ENCODE data around the gene RUVBL1.

Gene RUVBL1

DNA sequence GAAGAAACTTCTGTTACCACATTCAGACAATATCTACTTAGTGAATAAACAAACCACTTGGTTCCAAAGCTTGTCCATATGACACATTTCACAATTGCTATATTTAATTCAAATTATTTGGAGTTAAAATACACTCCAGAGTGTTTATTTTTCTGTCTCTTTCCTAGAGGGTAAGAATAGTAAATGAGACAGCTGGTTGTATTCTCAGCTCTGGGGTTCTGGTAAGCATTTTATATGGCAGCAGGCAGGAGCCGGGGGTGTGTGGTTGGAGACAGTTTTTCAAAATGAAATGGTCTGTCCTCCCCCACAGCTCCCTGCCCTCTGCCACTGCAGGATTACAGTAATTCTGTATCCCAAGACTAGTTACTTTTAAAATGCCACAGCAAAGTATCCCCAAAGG is 82.3 kb downstream of the RUVBL1 start:
- no peak for DNase-seq (ENCODE audit: low read depth)
- TF ChIP-seq, protein P1, sequence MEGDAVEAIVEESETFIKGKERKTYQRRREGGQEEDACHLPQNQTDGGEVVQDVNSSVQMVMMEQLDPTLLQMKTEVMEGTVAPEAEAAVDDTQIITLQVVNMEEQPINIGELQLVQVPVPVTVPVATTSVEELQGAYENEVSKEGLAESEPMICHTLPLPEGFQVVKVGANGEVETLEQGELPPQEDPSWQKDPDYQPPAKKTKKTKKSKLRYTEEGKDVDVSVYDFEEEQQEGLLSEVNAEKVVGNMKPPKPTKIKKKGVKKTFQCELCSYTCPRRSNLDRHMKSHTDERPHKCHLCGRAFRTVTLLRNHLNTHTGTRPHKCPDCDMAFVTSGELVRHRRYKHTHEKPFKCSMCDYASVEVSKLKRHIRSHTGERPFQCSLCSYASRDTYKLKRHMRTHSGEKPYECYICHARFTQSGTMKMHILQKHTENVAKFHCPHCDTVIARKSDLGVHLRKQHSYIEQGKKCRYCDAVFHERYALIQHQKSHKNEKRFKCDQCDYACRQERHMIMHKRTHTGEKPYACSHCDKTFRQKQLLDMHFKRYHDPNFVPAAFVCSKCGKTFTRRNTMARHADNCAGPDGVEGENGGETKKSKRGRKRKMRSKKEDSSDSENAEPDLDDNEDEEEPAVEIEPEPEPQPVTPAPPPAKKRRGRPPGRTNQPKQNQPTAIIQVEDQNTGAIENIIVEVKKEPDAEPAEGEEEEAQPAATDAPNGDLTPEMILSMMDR (IDR thresholded peaks at IDR 0.05; ENCODE audit: low read length, missing control alignments) = no peak
- no peak overlapping the region for H3K4me3 ChIP-seq (replicated peaks; ENCODE audit: low read depth, low read length)

- DNase-seq (ENCODE audit: low read depth) = no peak
- TF ChIP-seq, protein P1 (IDR thresholded peaks at IDR 0.05; ENCODE audit: low read length, missing control alignments) = no peak
- H3K4me3 ChIP-seq (replicated peaks; ENCODE audit: low read depth, low read length) = no peak overlapping the region
Observed at GRCh38 chr3:128040660-128041059, 83.0 kb downstream of the RUVBL1 start.

- no peak overlapping the region for H3K4me3 ChIP-seq (replicated peaks; ENCODE audit: low read depth, low read length)
- DNase-seq (ENCODE audit: low read depth) = no peak
- TF ChIP-seq, protein P1 (IDR thresholded peaks at IDR 0.05; ENCODE audit: low read length, missing control alignments) = no peak
Observed at GRCh38 chr3:128040041-128040440, 83.6 kb downstream of the RUVBL1 start.

DNA sequence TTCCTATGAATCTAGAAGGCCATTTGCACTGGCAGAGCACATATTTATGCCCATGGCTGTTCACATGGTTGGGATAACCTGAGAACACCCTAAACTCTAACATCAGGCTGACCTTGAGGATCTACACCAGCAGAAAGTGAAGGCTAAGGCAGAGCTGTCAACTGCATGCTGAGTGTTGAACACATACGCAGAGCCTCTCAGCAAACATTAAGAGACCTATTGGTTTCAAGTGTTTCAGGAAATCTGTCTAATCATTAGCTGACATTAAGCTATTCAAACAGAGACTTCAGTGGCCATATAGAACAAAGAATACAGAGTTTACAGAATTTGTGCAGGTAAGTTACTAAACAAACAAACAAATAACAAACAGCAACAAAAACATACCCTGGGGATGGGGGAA is 87.5 kb downstream of the RUVBL1 start:
- TF ChIP-seq, protein P1 (IDR thresholded peaks at IDR 0.05; ENCODE audit: low read length, missing control alignments) = no peak
- DNase-seq (ENCODE audit: low read depth) = no peak
- no peak overlapping the region for H3K4me3 ChIP-seq (replicated peaks; ENCODE audit: low read depth, low read length)

DNA sequence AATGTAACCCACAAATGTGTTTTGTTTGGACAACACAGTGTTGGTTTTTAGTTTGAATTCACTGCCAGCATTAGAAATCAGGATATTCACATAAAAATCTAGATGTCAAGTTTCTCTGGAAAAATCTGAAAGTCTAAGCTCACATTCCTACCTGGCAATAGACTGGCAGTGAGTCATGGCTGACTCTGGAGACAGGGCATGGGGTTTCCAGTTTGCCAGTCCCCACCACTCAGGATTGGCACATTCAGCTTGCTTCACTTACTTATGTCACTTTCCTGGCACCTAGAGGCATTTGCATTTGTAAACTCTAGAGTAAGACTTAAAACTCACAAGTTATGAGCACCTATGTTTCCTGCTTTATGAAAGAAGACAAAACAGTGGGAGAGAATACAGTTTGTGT is 90.5 kb downstream of the RUVBL1 start:
- no peak overlapping the region for H3K4me3 ChIP-seq (replicated peaks; ENCODE audit: low read depth, low read length)
- no peak for DNase-seq (ENCODE audit: low read depth)
- TF ChIP-seq, protein P1 (IDR thresholded peaks at IDR 0.05; ENCODE audit: low read length, missing control alignments) = no peak

Data from fibroblast of pulmonary artery (primary cell).